GM12892 (cell line): ENCODE measurements around the gene ZNF133.
"Not testable (repeated sequence)": the region's sequence is repeated elsewhere in the genome, so short reads cannot be mapped to it uniquely, and the experiment has no call there.

Experiments
- DNase-seq: peaks from one replicate; pipeline ENCODE4 v3.0.0; 2011; ENCODE audit not compliant: insufficient read length
- FAIRE-seq: peaks from 2 replicates; lab custom pipeline; 2011; peaks lifted over from hg19 to GRCh38; lab: Jason Lieb, UNC
- POLR2A ChIP-seq: IDR thresholded peaks from 2 replicates; pipeline ENCODE4 v1.6.1; 2011; ENCODE audit warnings: low read depth, low read length, control low read depth
- POLR2AphosphoS5 ChIP-seq: IDR thresholded peaks from 2 replicates; pipeline ENCODE4 v1.6.1; 2011; ENCODE audit warnings: low read depth, low read length, control low read depth
- TAF1 ChIP-seq: IDR thresholded peaks from 2 replicates; pipeline ENCODE4 v1.6.1; 2011; ENCODE audit warnings: low read depth, mild to moderate bottlenecking, control low read depth, low read length, borderline replicate concordance

Gene ZNF133

DNA sequence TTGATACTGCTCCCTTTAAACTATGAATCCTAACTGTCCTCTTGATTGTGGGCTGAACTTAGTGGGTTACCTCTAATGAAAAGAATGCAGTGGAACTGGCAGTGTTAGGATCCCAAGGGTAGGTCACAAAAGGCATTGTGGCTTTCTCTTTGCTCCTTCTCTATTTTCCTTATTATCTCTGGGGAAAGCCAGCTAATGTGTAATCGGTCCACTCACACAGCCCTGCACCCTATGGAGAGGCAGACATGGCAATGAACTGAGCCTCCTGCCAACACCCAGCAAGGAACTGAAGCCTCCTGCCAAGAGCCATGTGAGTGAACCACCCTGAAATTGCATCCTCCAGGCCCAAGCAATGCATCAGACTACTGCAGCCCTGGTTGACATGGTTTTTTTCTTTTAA is 24.6 kb upstream of the ZNF133 start:
- no peak for FAIRE-seq
- TF ChIP-seq POLR2AphosphoS5 = no peak
- TF ChIP-seq POLR2A = no peak
- no peak for TF ChIP-seq TAF1
- no peak for DNase-seq

DNA sequence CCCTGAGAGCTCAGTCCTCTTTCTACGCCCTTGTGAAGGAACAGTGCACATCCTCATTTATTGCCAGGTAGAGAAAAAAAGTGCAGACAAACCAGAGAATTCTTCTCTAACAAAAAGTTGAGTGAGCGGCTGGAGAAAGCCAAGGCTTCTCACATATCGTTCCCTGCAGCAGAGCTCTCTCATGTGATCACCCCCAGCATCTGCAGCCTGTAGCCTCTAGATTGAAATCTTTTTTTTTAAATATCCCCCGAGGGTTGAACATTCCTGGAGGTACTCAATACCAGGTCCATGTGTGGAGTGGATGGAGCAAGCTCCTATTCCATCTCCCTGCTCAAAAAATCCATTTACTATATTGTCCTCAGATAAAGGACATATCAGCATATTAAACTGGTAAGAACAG is 22.9 kb upstream of the ZNF133 start:
- FAIRE-seq = no peak
- DNase-seq = no peak
- no peak for TF ChIP-seq TAF1

- no peak for TF ChIP-seq TAF1
- TF ChIP-seq POLR2A = no peak
- no peak for TF ChIP-seq POLR2AphosphoS5
- FAIRE-seq (no peak), DNase-seq (no peak)
Measured at GRCh38 chr20:18266282-18266681, 22.0 kb upstream of the ZNF133 start.

DNA sequence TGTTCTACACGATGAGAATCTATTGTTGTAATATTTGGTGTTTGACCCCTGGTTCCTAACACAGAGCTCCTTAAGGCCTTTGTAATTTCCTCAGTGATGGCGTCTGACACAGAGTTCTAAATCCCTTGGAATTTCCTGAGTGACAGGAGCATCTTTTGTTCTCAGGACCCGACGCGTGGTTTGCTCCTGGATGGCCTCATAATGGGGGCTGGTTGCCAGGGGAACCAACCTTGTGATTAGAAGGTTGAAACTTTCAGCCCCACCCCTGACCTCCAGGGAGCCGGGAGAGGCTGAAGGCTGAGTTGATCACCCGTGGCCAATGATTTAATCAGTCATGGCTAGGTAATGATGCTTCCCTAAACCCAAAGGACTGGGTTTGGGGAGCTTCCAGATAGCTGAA is 20.5 kb upstream of the ZNF133 start:
- DNase-seq (no peak), FAIRE-seq (no peak)
- TF ChIP-seq POLR2A = no peak
- no peak for TF ChIP-seq TAF1
- no peak for TF ChIP-seq POLR2AphosphoS5

GRCh38 chr20:18271160-18271559 is 17.2 kb upstream of the ZNF133 start:
- TF ChIP-seq POLR2A = no peak
- TF ChIP-seq POLR2AphosphoS5 = no peak
- TF ChIP-seq TAF1 = no peak
- FAIRE-seq (no peak), DNase-seq (no peak)

DNA sequence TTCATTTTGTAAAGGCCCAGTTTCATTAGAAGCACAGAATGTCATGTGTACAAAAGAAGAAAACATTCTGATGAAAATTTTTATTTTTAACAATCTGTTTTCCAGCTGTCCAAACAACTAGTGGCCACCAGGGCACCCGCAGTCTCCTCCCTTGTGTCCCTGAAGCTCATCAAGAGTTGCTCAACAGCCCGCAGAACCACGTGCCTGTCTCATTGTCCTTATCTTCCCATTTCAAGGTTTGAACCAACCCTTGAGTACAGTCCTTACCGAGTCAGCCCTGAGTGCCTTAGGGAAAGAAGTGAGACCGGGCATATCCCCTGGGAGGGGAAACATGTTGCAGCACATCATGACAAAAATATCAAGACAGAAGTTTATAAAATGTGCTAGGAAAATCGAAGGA is 15.9 kb upstream of the ZNF133 start:
- no peak for FAIRE-seq
- TF ChIP-seq TAF1 = no peak
- TF ChIP-seq POLR2A = no peak
- no peak for TF ChIP-seq POLR2AphosphoS5
- no peak for DNase-seq

GRCh38 chr20:18273738-18274137 is 14.6 kb upstream of the ZNF133 start:
- TF ChIP-seq POLR2A = no peak
- no peak for TF ChIP-seq POLR2AphosphoS5
- no peak for TF ChIP-seq TAF1
- FAIRE-seq (no peak), DNase-seq (no peak)

- not testable (repeated sequence) for FAIRE-seq, DNase-seq
Measured at GRCh38 chr20:18275960-18276359, 12.4 kb upstream of the ZNF133 start.

DNA sequence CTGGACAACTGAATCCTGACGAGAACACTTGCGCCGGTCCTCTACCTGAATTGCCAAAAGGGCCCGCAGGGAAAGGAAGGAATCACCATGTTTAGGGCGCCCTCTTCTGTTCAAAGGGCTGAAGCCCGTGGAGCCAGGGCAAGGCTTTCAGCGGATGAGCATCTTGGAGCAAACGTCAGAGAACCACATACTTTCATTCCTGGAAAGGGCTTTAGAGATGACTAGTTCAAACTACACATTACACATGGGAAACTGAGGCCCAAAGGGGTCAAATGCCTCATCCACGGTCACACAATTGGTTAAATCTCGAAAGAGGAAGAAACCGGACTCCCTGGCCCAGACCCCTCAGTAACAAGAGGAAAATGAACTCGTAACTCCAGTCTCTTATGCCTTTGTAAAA is 11.5 kb upstream of the ZNF133 start:
- DNase-seq (peak; percentile 16), FAIRE-seq (peak; percentile 97)
- no peak for TF ChIP-seq TAF1
- no peak for TF ChIP-seq POLR2AphosphoS5
- no peak for TF ChIP-seq POLR2A

- FAIRE-seq = no peak
- TF ChIP-seq POLR2A = no peak
- no peak for TF ChIP-seq TAF1
- no peak for TF ChIP-seq POLR2AphosphoS5
- no peak for DNase-seq
Measured at GRCh38 chr20:18279242-18279641, 9.1 kb upstream of the ZNF133 start.

GRCh38 chr20:18284805-18285533 is 3.4 kb upstream of the ZNF133 start:
- DNase-seq = no peak
- no peak for FAIRE-seq
- TF ChIP-seq POLR2A (no peak), POLR2AphosphoS5 (no peak), TAF1 (no peak)

GRCh38 chr20:18287546-18287914 is 797 bp upstream of the ZNF133 start:
- no peak for DNase-seq
- no peak for FAIRE-seq
- no peak for TF ChIP-seq TAF1
- TF ChIP-seq POLR2A = no peak
- no peak for TF ChIP-seq POLR2AphosphoS5
